ENCODE data around the gene KATNB1.
A peak's percentile ranks its signal among the peaks of the same experiment; 100 is the strongest.

Gene KATNB1

DNA sequence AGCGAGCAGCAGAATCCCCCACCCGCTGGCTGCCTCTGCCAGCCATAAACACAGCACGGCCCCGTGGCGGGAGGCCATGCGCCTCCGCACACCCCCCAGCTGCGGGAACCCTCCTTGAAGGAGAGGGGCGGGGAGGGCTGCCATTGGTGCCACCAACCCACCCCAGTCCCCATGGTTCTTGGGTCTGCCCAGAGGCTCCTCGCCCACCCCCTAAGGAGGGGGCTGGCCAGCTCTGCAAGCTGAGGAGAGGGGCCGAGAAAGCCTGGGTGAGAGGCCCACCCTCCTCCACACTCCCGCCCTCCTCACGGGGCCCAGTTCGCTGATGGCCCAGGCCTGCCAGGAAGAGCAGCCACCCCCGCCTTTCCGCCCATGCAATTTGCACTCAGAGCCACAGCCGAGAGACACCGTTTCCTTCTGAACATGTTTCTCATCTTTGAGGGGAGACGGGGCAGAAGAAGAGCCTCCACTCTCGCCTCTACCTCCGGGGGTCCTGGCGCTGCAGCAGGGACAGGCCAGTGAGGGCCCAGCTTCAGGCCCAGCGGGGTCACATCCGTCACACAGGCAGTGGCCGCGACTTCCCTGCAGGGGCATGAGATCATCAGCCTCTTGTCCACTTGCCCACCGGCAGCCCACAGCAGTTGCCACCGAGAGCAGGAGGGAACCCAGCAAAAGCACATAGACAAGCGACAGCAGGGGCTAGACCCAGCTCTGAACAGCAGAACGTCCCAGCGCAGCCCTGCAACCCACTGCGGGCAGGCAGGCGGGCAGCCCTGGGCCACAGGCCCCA lies 23.0 kb downstream of the KATNB1 start:
- DNase-seq, result no peak

DNA sequence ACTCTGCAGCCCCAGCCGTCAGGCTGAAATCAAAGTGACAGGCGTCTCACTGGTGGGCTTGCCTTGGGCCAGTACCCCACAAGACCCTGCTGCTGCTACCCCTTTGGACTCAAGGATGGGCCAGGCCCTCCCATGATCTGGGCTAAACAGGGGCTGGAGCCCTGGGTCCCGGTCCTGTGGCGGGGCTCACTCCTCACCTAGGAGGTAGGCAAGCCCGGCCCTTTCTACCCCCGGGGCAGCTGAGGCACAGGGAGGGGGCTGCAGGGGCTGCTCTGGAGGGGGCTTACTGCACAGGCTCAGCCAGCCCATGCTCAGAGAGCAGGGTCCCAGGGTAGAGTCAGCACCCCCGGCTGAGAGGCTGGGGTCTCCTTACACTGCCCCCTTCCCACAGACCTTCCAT lies 23.6 kb downstream of the KATNB1 start:
- DNase-seq, result no peak

GRCh38 chr16:57759541-57760356 lies 24.2 kb downstream of the KATNB1 start:
- DNase-seq, result no peak

DNA sequence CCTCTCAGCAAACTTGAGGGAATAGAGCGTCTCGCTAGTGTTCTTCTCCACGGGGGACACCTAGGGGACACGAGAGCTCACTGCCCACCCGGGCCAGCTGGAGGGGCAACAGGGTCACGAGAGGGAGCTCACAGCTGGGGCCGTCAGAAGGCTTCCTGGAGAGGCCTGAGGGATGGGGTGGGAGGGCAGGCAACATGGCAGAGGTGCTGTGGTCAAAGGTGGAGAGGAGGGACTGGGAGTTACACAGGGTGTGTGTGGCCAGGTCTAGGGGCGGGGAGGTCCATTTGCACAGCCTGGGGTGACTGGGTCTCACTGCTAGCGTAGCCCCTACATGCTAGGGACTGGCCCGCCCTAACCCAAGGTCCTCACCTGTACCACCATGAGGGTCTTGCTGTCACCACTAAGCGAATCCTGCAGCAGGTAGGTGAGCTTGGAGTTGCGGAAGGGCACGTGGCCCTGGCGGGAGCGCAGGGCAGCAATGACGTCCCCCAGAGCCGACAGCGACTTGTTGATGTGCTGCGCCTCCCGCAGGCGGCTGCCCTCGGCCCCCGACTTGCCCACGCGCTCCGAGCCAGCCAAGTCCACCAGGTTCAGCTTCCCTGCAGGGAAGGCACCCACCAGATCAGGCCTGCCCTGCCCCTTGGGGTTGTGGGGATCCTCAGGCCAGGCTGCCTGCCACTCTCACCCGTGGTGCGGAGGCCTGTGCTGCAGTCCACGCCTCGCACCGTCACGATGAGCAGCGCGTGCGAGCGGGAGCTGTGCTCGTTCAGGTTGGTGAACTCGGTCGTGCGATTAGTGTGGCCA lies 25.0 kb downstream of the KATNB1 start:
- DNase-seq, result no peak

GRCh38 chr16:57761301-57761700 lies 25.7 kb downstream of the KATNB1 start:
- no peak for DNase-seq

GRCh38 chr16:57761957-57762356 lies 26.4 kb downstream of the KATNB1 start:
- DNase-seq, result no peak

DNA sequence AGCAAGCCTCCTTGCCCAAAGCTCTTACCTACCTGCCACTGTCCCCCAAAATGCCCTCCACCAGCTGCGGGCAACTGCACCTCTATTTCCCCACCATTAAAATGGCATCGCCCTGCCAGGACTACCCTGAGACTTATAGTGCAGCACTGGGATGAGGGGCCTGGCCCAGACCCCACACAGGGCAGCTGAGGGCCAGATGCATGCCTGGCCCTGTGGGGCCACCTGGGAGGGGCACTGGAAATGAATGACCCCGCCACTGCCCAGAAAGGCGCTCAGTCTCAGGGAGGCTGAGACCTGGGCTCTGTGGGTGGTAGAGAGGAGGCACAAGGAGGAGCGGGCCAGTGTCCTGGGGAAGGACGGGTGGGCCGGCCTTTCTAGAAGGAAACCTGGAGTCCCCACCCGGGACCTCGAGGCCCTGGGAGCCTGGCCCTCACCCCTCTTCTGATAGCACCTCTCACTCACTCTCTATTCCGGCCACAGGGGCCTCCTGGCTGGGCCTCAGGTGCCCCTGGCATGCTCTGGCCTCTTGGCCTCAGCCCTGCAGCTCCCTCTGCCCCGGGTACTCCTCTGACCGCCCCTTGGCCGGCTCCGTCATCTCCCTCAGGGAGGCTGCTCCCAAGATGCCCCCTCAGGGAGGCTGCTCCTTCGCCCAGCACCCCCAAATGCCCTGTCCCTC lies 26.9 kb downstream of the KATNB1 start:
- DNase-seq, result no peak

GRCh38 chr16:57763285-57764005 lies 27.9 kb downstream of the KATNB1 start:
- no peak for DNase-seq

DNA sequence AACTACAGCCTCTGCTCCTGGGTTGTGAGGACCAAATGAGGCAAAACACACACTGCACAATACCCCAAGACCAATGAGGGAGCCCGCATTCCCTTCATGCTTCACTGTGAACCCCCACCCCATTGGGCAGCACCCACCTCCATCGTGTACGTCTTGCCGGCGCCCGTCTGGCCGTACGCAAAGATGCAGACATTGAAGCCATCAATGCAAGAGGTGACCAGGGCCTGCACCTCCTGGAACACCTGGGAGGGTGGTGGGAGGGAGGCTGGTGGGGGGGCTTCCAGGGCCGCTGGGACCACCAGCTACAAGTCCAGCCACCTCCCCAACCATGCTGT lies 28.4 kb downstream of the KATNB1 start:
- DNase-seq, result no peak

DNA sequence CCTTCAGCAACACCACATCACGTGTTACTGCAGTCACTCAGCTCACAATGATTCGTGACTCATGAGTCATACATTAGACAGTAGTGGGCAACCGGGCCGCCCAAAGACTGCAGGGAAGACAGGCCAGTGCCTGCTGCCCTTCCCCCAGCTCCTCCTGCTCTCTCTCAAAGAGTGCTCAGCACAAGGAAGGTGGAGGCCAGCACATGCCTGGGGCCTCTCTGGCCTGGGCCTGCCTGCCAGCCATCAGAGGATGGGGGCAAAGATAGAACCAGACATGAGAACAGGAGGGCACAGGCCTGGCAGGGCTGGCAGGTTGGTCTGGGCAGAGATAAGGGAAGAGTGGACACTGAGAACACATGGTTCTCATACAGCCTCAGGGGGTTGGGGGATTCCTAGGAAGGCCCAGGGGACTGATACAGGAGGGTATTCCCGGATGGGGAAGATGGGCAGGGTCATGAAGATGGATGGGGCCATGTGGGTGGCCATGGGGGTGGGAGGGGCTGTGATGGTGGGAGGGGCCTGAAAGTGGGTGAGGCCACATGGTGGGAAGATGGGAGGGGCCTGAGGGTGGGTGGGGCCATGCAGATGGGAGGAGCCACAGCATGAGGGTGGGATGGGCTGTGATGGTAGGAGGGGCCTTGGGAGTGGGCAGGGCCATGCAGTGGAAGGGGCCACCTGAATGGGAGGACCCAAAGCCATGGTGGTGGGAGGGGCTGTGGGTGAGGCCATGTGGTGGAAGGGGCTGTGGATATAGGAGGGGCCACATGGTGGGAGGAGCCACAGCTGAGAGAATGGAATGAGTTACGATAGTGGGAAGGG lies 29.0 kb downstream of the KATNB1 start:
- peak; percentile 84 for DNase-seq

DNA sequence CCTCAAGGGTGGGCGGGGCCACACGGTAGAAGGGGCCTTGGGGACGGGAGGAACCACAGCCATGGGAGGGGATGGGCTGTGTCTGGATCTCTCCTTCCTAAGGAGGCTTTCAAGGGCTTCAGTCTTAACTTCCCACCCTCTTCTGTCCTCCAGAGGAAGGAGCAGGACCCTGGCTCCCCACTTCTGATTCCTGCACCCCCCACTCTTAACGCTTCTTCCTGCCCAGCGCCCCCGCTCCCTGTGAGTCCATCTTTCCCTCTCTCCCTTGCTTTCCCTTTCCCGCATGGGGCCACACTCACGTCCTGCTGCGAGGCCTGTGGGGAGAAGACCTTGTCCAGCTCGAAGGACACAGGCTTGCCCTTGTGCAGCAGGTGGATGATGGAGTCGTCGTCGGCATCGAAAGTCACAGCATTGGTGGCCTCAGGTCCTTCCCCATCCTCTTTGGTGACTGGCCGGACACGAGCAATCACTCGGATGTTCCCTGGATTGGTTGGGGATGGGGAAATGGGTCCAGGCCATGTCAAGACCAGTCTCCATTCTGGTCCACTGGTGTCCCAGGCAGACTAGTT lies 29.7 kb downstream of the KATNB1 start:
- no peak for DNase-seq

GRCh38 chr16:57766714-57767348 lies 31.3 kb downstream of the KATNB1 start:
- no peak for DNase-seq

DNA sequence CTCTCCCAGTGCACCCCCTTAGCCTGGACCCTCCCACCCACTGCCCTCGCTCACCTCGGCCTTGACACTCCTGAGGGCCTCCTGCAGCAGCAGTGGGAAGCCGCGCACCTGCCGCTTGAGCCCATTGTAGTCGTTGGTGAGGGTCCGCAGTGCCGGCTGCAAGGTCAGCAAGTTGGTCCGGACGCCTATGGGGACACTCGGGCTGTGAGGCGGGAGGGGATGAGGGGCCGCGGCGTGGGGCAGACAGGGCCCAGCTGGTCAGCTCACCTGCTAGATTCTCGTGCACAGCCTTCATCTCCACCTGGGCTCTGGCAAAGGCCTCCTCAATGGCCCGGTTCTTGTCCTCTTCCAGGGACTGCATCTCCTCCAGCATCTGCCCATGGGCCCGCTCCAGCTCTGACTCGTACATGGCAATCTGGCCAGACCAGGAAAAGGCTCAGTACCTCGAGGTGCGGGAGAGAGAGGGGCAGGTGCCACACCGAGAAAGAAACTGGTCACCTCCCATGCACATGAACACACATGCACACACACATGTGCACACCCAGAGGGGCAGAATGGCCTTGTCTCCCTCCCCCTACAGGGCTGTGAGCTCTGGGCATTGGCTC lies 34.1 kb downstream of the KATNB1 start:
- DNase-seq, result no peak

DNA sequence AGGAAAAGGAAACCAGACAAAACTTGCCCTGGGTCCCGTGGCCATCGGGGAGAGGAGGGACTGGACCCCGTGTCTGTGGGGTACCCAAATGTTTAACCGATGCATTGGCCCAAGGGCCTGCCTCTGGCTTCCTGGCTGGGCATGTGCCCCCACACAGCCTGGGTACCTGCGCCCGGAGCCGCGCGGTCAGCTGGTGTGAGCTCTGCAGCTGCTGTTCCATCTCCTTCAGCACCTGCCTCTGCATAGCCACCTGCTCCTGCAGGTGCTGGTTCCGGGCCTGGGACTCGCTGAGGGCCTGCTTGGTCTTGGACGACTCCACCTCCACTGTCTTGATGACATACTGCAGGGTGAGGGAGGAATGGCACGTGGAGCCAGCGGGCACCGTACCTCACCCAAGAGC lies 34.8 kb downstream of the KATNB1 start:
- DNase-seq, result no peak

- no peak for DNase-seq
Measured at GRCh38 chr16:57771141-57771785, 35.7 kb downstream of the KATNB1 start.

GRCh38 chr16:57773019-57773418 lies 37.4 kb downstream of the KATNB1 start:
- DNase-seq, result no peak

- DNase-seq, result no peak
Measured at GRCh38 chr16:57773655-57774295, 38.2 kb downstream of the KATNB1 start.

GRCh38 chr16:57774705-57775285 lies 39.2 kb downstream of the KATNB1 start:
- DNase-seq, result no peak

Data from fibroblast of upper back skin (primary cell).